ENCODE measurements around the gene SF3A2. TPM values are rescaled to one million over a fixed set of nuclear protein-coding genes. Genes with fewer than 3 reads are reported as not detected.

Gene SF3A2
- total and polyA plus RNA-seq, 12 donors: 3.9 to 110 (median 28.2) TPM

- peaks cover 35 to 67% of the 10 kb centered on the region in 2 donors for H3K4me1 ChIP-seq (replicated peaks in 1 of 2)
- 0 to 1% (median 0%) methylated on average over 2 to 48 of the region's 48 CpGs for WGBS, 4 donors
- peaks cover 0 to 13% of the 10 kb centered on the region in 2 donors for H3K36me3 ChIP-seq (replicated peaks in 1 of 2)
- peak overlapping the region in 3 of 4 donors; percentile 53 to 87 (median 61) for H3K4me3 ChIP-seq
- H3K9me3 ChIP-seq (replicated peaks in 1 of 3): no peaks in the 10 kb centered on the region
- H3K27me3 ChIP-seq: no peaks in the 10 kb centered on the region
- H3K27ac ChIP-seq: peak overlapping the region; percentile 94 to 100 (median 95)
- TF ChIP-seq CTCF (IDR thresholded peaks at IDR 0.05): peak in 1 of 6 experiments; percentile 2
- TF ChIP-seq POLR2A (IDR thresholded peaks at IDR 0.05): no peak
- intact Hi-C loops (cut with DNase I): loop anchor here (2.0 to 10.0 kb wide), 4 partner anchors 37 to 79 kb away; no protein-coding TSS in a partner anchor
- DNase-seq: peak in 5 of 7 donors; percentile 38 to 71 (median 45)
Measured at GRCh38 chr19:2235381-2236063, 1.1 kb upstream of the SF3A2 start.

GRCh38 chr19:2236064-2236313 lies 635 bp upstream of the SF3A2 start:
- 1% methylated on average over 26 to 28 of the region's 28 CpGs; no CpG with 5 or more reads in 2 of the 4 donors for WGBS, 4 donors
- TF ChIP-seq POLR2A (IDR thresholded peaks at IDR 0.05) (no peak), CTCF (IDR thresholded peaks at IDR 0.05) (no peak)
- intact Hi-C loops (cut with DNase I): loop anchor here (2.0 to 10.0 kb wide), 4 partner anchors 36 to 79 kb away; no protein-coding TSS in a partner anchor
- DNase-seq: no peak
- H3K27ac ChIP-seq: peak overlapping the region; percentile 94 to 100 (median 95)
- H3K27me3 ChIP-seq: no peaks in the 10 kb centered on the region
- peaks cover 0 to 10% of the 10 kb centered on the region in 2 donors for H3K36me3 ChIP-seq (replicated peaks in 1 of 2)
- H3K4me1 ChIP-seq (replicated peaks in 1 of 2): peaks cover 35 to 70% of the 10 kb centered on the region in 2 donors
- H3K9me3 ChIP-seq (replicated peaks in 1 of 3): no peaks in the 10 kb centered on the region
- H3K4me3 ChIP-seq: peak overlapping the region in 3 of 4 donors; percentile 53 to 87 (median 61)

GRCh38 chr19:2237051-2237868 lies 636 bp downstream of the SF3A2 start:
- peaks cover 0 to 10% of the 10 kb centered on the region in 2 donors for H3K36me3 ChIP-seq (replicated peaks in 1 of 2)
- TF ChIP-seq POLR2A (IDR thresholded peaks at IDR 0.05) (no peak), CTCF (IDR thresholded peaks at IDR 0.05) (no peak)
- DNase-seq: no peak
- H3K4me3 ChIP-seq: peak overlapping the region; percentile 29 to 93 (median 74)
- intact Hi-C loops (cut with DNase I): loop anchor here (2.0 to 10.0 kb wide), 4 partner anchors 35 to 80 kb away; no protein-coding TSS in a partner anchor
- no peaks in the 10 kb centered on the region for H3K27me3 ChIP-seq
- 46 to 64% (median 53%) methylated on average over 33 to 43 of the region's 43 CpGs for WGBS, 4 donors
- H3K4me1 ChIP-seq (replicated peaks in 1 of 2): peaks cover 28 to 60% of the 10 kb centered on the region in 2 donors
- peak overlapping the region; percentile 94 to 100 (median 95) for H3K27ac ChIP-seq
- H3K9me3 ChIP-seq (replicated peaks in 1 of 3): no peaks in the 10 kb centered on the region

GRCh38 chr19:2237869-2238153 lies 1.2 kb downstream of the SF3A2 start:
- TF ChIP-seq POLR2A (IDR thresholded peaks at IDR 0.05): no peak
- TF ChIP-seq CTCF (IDR thresholded peaks at IDR 0.05): no peak
- Histone ChIP-seq H3K4me1 (replicated peaks in 1 of 2) (peaks cover 28 to 60% of the 10 kb centered on the region in 2 donors), H3K4me3 (peak overlapping the region in 1 of 4 donors; percentile 87), H3K27ac (no peak overlapping the region), H3K36me3 (replicated peaks in 1 of 2) (peaks cover 0 to 10% of the 10 kb centered on the region in 2 donors), H3K27me3 (no peaks in the 10 kb centered on the region), H3K9me3 (replicated peaks in 1 of 3) (no peaks in the 10 kb centered on the region)
- 85 to 92% (median 87%) methylated on average over 6 of the region's 6 CpGs for WGBS, 4 donors
- intact Hi-C loops (cut with DNase I): loop anchor here (2.0 to 10.0 kb wide), 4 partner anchors 34 to 81 kb away; no protein-coding TSS in a partner anchor
- DNase-seq: no peak
